Muscle layer of duodenum (tissue), 2 donors: ENCODE data around the gene GTPBP6.

Source experiments
- H3K27ac ChIP-seq: one replicate; pipeline ENCODE4 v1.7.0; 2013; ENCODE audit warnings: mild to moderate bottlenecking, low read length
- H3K27me3 ChIP-seq: one replicate; pipeline ENCODE4 v1.7.0; 2013; ENCODE audit warnings: low read depth, mild to moderate bottlenecking, control low read depth, low read length
- H3K36me3 ChIP-seq, 2 donors: one replicate each; pipeline ENCODE4 v1.7.0; 2013; ENCODE audit warnings: low read length in 2 of 2, control low read depth in 1 of 2, mild to moderate bottlenecking in 1 of 2; ENCODE audit not compliant: insufficient read depth in 2 of 2, control insufficient read depth in 1 of 2
- H3K4me1 ChIP-seq, 2 donors: one replicate each; pipeline ENCODE4 v1.7.0; 2013; ENCODE audit warnings: low read length in 2 of 2, mild to moderate bottlenecking in 2 of 2, control low read depth in 1 of 2, moderate library complexity in 1 of 2; ENCODE audit not compliant: insufficient read depth in 2 of 2, control insufficient read depth in 1 of 2
- H3K4me3 ChIP-seq, 2 donors: one replicate each; pipeline ENCODE4 v1.7.0; 2013; ENCODE audit warnings: low read length in 2 of 2, low read depth in 1 of 2, mild to moderate bottlenecking in 1 of 2
- H3K9me3 ChIP-seq, 2 donors: one replicate each; pipeline ENCODE4 v1.7.0; 2013; ENCODE audit warnings: low read length in 2 of 2, control low read depth in 1 of 2, mild to moderate bottlenecking in 1 of 2; ENCODE audit not compliant: control insufficient read depth in 1 of 2
- donor health status: healthy.

Gene GTPBP6

GRCh38 chrX:320126-320783 lies 1.7 kb upstream of the GTPBP6 start:
- H3K36me3 ChIP-seq, result peaks cover 0 to 10% of the 10 kb centered on the region in 2 donors
- H3K4me3 ChIP-seq, result peak overlapping the region; percentile 63 to 85
- H3K27me3 ChIP-seq, result no peaks in the 10 kb centered on the region
- no peaks in the 10 kb centered on the region for H3K9me3 ChIP-seq
- no peak overlapping the region for H3K27ac ChIP-seq
- H3K4me1 ChIP-seq, result peaks cover 5 to 20% of the 10 kb centered on the region in 2 donors

GRCh38 chrX:319579-320125 lies 1.1 kb upstream of the GTPBP6 start:
- Histone ChIP-seq H3K36me3 (peaks cover 0 to 16% of the 10 kb centered on the region in 2 donors), H3K4me1 (peaks cover 5 to 20% of the 10 kb centered on the region in 2 donors), H3K9me3 (no peaks in the 10 kb centered on the region), H3K27ac (no peak overlapping the region), H3K4me3 (peak overlapping the region; percentile 63 to 85), H3K27me3 (no peaks in the 10 kb centered on the region)

GRCh38 chrX:318068-318738 lies 393 bp downstream of the GTPBP6 start:
- peak overlapping the region; percentile 45 for H3K27ac ChIP-seq
- H3K9me3 ChIP-seq, result no peaks in the 10 kb centered on the region
- H3K36me3 ChIP-seq, result peaks cover 0 to 29% of the 10 kb centered on the region in 2 donors
- peak overlapping the region; percentile 50 to 69 for H3K4me3 ChIP-seq
- no peaks in the 10 kb centered on the region for H3K27me3 ChIP-seq
- peaks cover 5 to 18% of the 10 kb centered on the region in 2 donors for H3K4me1 ChIP-seq

- H3K9me3 ChIP-seq, result no peaks in the 10 kb centered on the region
- H3K27me3 ChIP-seq, result no peaks in the 10 kb centered on the region
- H3K27ac ChIP-seq, result no peak overlapping the region
- H3K36me3 ChIP-seq, result peaks cover under 1 to 35% of the 10 kb centered on the region in 2 donors
- peak overlapping the region; percentile 50 to 69 for H3K4me3 ChIP-seq
- H3K4me1 ChIP-seq, result peaks cover 5 to 16% of the 10 kb centered on the region in 2 donors
These were observed 1.1 kb downstream of the GTPBP6 start for GRCh38 chrX:317424-318067.

GRCh38 chrX:316351-317325 lies 2.0 kb downstream of the GTPBP6 start:
- H3K4me1 ChIP-seq, result peaks cover 5 to 16% of the 10 kb centered on the region in 2 donors
- no peaks in the 10 kb centered on the region for H3K27me3 ChIP-seq
- no peaks in the 10 kb centered on the region for H3K9me3 ChIP-seq
- H3K27ac ChIP-seq, result no peak overlapping the region
- peaks cover 9 to 44% of the 10 kb centered on the region in 2 donors for H3K36me3 ChIP-seq
- no peak overlapping the region for H3K4me3 ChIP-seq

- no peaks in the 10 kb centered on the region for H3K27me3 ChIP-seq
- no peaks in the 10 kb centered on the region for H3K9me3 ChIP-seq
- peaks cover 0 to 7% of the 10 kb centered on the region in 2 donors for H3K4me1 ChIP-seq
- H3K36me3 ChIP-seq, result peaks cover 9 to 58% of the 10 kb centered on the region in 2 donors
- H3K4me3 ChIP-seq, result no peak overlapping the region
- no peak overlapping the region for H3K27ac ChIP-seq
These were observed 3.6 kb downstream of the GTPBP6 start for GRCh38 chrX:314781-315595.

GRCh38 chrX:314049-314448 lies 4.5 kb downstream of the GTPBP6 start:
- Histone ChIP-seq H3K36me3 (peaks cover 14 to 58% of the 10 kb centered on the region in 2 donors), H3K27ac (no peak overlapping the region)

GRCh38 chrX:313546-313945 lies 5.0 kb downstream of the GTPBP6 start:
- Histone ChIP-seq H3K4me3 (no peak overlapping the region), H3K36me3 (peaks cover 15 to 58% of the 10 kb centered on the region in 2 donors), H3K27me3 (no peaks in the 10 kb centered on the region), H3K9me3 (no peaks in the 10 kb centered on the region), H3K4me1 (peaks cover 0 to 3% of the 10 kb centered on the region in 2 donors), H3K27ac (no peak overlapping the region)

More at GRCh38 chrX:314049-314448, 4.5 kb downstream of the GTPBP6 start:
- Histone ChIP-seq H3K4me1 (peaks cover 0 to 3% of the 10 kb centered on the region in 2 donors), H3K4me3 (no peak overlapping the region), H3K27me3 (no peaks in the 10 kb centered on the region), H3K9me3 (no peaks in the 10 kb centered on the region)

GRCh38 chrX:312621-313331 lies 5.8 kb downstream of the GTPBP6 start:
- no peak overlapping the region for H3K4me3 ChIP-seq
- no peak overlapping the region for H3K27ac ChIP-seq
- no peaks in the 10 kb centered on the region for H3K9me3 ChIP-seq
- peaks cover 0 to 1% of the 10 kb centered on the region in 2 donors for H3K4me1 ChIP-seq
- H3K36me3 ChIP-seq, result peaks cover 15 to 64% of the 10 kb centered on the region in 2 donors
- no peaks in the 10 kb centered on the region for H3K27me3 ChIP-seq
